GM18526 (cell line): Measurements from ENCODE around the gene LCP1.

Experiments used
- POLR2A ChIP-seq: IDR thresholded peaks from 3 replicates; pipeline ENCODE4 v1.6.1; 2011; ENCODE audit not compliant: insufficient read length; ENCODE audit errors: extremely low read depth

Gene LCP1

GRCh38 chr13:46185634-46186033 is 3.7 kb upstream of the LCP1 start:
- TF ChIP-seq POLR2A: no peak

GRCh38 chr13:46184277-46184699 is 2.3 kb upstream of the LCP1 start:
- TF ChIP-seq POLR2A: no peak

DNA sequence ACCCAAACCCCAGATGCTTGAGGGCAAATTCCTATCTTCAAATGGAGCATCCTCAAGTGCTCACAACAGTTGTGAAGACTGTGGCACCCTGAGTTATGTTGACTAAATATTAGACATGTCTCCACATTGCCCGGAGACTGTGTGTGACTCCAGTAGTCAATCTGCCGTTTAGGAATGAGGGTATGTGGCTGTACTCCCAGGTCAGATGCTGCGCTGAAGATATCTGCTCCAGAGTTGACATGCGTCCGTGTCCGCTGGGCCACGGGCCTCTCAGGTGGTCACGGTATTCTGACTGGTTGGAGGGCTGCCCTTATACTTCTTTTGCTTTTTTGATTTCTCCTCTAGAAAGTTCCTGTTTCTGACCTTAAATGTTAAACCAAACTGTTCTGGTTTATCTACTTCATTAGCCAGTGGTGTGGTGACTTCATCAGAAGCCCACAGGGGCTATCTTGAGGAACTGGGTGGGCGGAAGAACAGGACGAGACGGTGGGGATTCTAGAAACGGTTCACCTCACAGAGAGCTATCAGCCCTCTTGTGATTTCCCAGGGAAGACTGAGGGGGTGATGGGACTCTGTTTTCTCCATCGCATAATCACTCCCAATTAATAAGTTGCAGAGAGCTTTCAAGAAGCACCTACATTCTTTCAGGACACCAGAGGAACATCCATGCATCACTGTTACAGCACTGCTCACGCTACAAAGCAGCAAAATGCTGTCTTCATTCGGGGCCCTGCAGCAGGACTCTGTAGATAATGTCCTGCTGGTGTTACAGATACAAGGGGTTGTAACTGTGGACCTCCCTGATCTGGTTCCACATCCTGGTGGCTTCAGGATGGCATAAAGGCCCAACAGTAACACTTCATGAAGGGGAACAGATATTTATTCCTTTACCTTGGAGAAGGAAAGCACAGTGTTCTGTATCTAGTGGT is 1.3 kb upstream of the LCP1 start:
- no peak for TF ChIP-seq POLR2A

DNA sequence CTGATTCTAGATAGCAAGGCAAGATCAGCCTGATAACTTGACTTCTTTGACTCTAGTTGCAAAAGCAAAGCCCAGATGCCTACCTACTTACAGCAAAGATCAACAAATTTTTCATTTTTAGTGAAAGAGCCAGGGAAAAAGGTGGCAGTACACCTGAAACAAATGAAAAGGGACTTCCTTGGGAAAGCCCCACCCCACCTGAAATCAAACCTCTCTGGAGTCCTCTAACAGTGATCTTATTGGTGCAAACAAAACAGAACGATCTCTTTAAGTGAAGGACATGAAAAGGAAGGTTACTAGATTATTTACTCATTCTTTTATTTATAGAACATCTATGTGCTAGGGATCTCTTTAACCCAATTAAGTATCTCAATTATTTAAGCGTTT is 507 bp upstream of the LCP1 start:
- TF ChIP-seq POLR2A: no peak

DNA sequence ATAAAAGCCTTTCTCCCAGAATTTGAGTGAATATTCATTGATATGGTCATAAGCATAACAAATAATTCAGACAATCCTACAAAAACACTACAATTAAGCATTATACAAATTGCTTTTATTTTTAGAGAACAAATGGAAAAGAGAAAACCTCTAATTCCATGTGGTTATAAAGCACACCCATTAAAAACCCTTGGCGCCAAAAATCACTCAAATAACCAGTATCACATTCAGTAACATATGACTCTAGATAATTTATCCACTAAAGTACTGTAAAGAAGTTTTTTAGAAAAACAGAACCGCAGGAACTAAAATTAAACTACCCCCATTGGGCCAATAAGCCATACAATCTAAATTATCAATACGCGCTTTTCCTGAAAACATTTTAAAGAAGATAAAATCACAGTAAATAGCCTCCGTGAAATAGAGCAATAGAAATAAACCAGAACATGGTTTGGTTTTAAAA is 569 bp downstream of the LCP1 start:
- TF ChIP-seq POLR2A: no peak

GRCh38 chr13:46179969-46180763 is 1.8 kb downstream of the LCP1 start:
- no peak for TF ChIP-seq POLR2A

DNA sequence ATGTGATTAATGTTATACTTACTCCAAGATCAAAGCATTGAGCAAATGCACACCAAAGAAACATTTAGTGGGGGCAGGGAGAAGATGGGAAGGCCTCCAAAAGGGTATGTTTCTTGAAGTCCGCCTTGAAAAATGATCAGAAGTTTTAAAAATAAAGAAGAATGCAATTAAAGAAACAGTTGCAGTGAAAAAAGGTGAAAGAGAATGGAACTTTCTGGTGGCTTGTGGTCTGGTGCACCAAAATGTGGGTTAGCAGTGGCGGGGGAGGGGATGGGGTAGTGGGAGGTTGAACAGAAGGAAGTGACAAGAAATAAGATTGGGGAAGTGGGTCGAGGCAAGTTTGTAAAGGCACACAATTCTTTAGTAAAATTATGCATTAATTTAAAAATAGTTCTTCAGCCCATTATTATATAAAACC is 2.5 kb downstream of the LCP1 start:
- no peak for TF ChIP-seq POLR2A

DNA sequence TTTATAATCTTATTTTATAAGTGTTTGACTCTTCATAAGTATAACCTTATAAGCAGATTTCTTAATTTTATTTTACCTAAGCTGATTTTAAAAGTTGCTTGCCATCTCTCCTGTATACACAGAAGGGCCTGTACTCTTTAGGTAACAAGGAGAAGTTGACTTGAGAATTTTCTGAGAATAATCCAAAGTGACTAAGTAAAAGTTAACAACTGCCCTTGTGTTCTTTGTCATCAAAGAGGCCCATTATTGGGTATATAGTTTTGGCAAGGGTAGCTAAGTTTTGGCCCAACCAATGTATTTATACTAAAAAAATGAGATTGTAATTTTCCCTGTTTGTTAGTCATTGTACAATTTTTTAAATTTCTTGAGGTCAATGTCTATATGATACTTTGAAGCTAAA is 3.2 kb downstream of the LCP1 start:
- TF ChIP-seq POLR2A: no peak

DNA sequence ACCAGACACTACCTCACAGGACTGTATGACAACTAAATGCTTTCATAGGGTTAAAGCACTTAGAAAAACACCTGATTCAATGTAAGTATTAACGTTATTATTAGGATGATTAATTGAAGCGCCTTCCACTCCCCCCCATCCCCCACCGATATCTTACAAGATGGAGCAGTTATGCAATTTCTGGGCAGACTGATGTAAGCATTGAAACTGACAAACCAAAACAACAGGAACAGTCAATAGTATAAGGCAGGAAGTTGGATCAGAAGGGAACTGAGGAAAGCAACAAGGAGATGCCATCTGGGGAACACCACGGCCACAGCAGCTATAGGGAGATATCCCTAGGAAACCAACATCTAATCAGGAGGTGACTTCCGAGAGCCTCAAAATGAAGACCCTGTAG is 3.8 kb downstream of the LCP1 start:
- TF ChIP-seq POLR2A: no peak

DNA sequence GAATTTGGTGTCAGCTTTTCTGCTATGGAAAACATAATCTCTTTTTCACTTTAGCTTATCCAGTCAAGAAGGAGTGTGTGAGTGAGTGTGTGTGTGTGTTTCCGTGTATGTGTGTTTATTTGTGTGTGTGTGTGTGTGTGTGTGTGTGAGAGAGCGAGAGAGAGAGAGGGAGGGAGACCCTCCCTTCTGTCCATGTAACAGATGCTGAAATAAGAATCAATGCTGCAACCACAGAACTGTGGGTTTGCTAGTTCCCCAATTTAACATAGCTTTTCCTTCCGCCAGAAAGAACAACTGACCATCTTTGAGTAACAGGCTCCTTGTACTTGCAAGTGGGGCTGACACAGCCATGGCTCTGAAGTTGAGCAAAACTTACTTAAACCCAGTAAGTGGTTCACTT is 5.2 kb downstream of the LCP1 start:
- no peak for TF ChIP-seq POLR2A

GRCh38 chr13:46173656-46174055 is 8.3 kb downstream of the LCP1 start:
- peak; percentile 29 for TF ChIP-seq POLR2A

DNA sequence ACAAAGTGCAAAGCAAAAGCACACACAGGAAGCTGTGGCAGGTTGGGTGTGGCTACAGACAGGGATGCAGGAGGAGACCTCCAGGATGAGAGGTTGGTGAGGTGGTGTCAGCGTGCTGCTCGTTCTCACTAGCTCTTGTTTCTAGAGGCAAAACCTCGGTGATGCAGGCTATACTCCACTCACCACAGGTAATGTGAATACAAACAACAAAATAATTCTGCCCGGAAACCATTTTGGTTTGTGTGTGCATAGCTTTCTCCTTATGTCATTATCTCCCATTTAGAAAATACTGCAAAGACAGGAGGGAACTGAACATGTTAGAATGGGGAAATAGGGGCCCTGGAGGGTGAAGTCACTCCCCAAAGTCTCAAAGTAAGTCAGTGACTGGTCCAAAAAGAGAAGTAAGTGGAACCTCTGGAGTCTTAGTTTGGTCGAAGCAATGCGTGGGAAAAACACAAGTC is 9.4 kb downstream of the LCP1 start:
- no peak for TF ChIP-seq POLR2A

- TF ChIP-seq POLR2A: no peak
These were observed 10.2 kb downstream of the LCP1 start for GRCh38 chr13:46171739-46172138.

- TF ChIP-seq POLR2A: no peak
These were observed 10.8 kb downstream of the LCP1 start for GRCh38 chr13:46171217-46171616.

- TF ChIP-seq POLR2A: no peak
These were observed 11.3 kb downstream of the LCP1 start for GRCh38 chr13:46170687-46171086.

GRCh38 chr13:46170268-46170667 is 11.7 kb downstream of the LCP1 start:
- no peak for TF ChIP-seq POLR2A
